Measurements from ENCODE around the gene CEP164. TPM values are rescaled to one million over a fixed set of nuclear protein-coding genes. Genes with fewer than 3 reads are reported as not detected.
"Not testable (repeated sequence)": the region's sequence is repeated elsewhere in the genome, so short reads cannot be mapped to it uniquely, and the experiment has no call there.

The CEP164 gene
- total and polyA plus RNA-seq, 9 donors: 10.4 to 17.3 (median 15.4) TPM

DNA sequence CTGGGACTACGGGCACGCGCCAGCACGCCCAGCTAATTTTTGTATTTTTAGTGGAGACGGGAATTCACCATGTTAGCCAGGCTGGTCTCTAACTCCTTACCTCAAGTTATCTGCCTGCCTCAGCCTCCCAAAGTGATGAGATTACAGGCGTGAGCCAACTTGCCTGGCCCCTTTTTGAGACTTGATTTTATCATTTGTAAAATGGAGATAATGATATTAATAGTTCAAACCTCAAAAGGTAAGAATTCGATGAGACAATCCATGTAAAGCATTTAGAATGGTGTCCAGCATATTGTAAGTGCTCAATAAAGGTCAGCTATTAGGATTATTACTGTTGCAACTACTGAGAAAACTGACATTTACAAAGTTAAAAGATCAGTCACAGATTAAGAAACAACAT is 8.9 kb upstream of the CEP164 start:
- 100% methylated on average over 1 of the region's 7 CpGs for WGBS (ENCODE audit: insufficient coverage)
- Histone ChIP-seq H3K27ac (ENCODE audit: low read length) (no peak overlapping the region), H3K27me3 (ENCODE audit: control insufficient read depth, insufficient read depth, low read length) (no peaks in the 10 kb centered on the region), H3K4me3 (ENCODE audit: low read length) (no peak overlapping the region), H3K36me3 (ENCODE audit: control insufficient read depth, insufficient read depth, low read length) (no peaks in the 10 kb centered on the region), H3K4me1 (ENCODE audit: control insufficient read depth, insufficient read depth, low read length) (peaks cover 18% of the 10 kb centered on the region), H3K9me3 (replicated peaks; ENCODE audit: control insufficient read depth, low read depth, low read length) (no peaks in the 10 kb centered on the region)
- no peak for DNase-seq

DNA sequence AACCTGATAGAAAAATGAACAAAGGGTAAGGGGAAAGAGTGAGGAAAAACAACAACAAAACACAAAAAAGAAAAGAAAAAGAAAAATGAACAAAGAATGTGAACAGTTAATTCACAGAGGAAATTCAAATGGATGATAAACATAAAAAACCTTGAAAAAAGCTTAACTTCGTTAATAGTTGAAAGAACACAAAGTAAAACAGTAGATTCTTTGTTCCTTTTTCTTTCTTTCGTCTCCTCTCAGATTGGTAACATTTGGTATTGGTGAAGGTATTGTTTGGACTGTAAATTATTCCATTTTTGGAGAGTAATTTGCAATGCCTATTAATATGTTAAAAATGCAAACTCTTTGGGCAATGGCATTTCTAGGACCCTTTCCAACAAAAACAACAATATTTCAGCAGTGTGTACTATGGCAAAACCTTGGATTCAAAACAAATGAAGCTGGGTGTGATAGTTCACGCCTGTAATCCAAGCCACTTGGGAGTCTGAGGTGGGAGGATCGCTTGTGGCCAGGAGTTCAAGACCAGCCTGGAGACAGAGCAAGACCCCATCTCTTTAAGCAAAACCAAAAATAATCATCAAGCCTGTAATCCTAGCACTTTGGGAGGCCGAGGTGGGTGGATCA is 8.3 kb upstream of the CEP164 start:
- DNase-seq: no peak
- H3K4me3 ChIP-seq (ENCODE audit: low read length): no peak overlapping the region
- WGBS (ENCODE audit: insufficient coverage): no CpG with 5 or more reads among the region's 5 CpGs

DNA sequence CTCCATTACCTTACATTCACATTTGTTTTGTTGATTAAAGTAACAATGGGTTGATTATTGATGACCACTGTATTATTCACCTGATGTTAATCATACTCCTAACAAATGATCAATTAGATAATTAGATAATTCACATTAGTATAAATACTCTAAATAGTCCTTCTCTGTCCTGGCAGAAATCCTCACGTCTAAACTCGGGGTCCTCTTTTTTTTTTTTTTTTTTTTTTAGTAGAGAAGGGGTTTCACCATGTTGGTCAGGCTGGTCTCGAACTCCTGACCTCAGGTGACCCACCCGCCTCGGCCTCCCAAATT is 443 bp upstream of the CEP164 start:
- not testable (repeated sequence) for H3K4me1 ChIP-seq (ENCODE audit: control insufficient read depth, insufficient read depth, low read length); H3K27me3 ChIP-seq (ENCODE audit: control insufficient read depth, insufficient read depth, low read length); DNase-seq; H3K9me3 ChIP-seq (replicated peaks; ENCODE audit: control insufficient read depth, low read depth, low read length); H3K36me3 ChIP-seq (ENCODE audit: control insufficient read depth, insufficient read depth, low read length)
- 26% methylated on average over 3 of the region's 5 CpGs for WGBS (ENCODE audit: insufficient coverage)
- peak overlapping the region; percentile 98 for H3K27ac ChIP-seq (ENCODE audit: low read length)
- peak overlapping the region; percentile 94 for H3K4me3 ChIP-seq (ENCODE audit: low read length)

More for the DNA sequence above, 8.3 kb upstream of the CEP164 start:
- Histone ChIP-seq H3K27ac (ENCODE audit: low read length) (no peak overlapping the region), H3K4me1 (ENCODE audit: control insufficient read depth, insufficient read depth, low read length) (peaks cover 17% of the 10 kb centered on the region), H3K36me3 (ENCODE audit: control insufficient read depth, insufficient read depth, low read length) (no peaks in the 10 kb centered on the region), H3K9me3 (replicated peaks; ENCODE audit: control insufficient read depth, low read depth, low read length) (no peaks in the 10 kb centered on the region), H3K27me3 (ENCODE audit: control insufficient read depth, insufficient read depth, low read length) (no peaks in the 10 kb centered on the region)

DNA sequence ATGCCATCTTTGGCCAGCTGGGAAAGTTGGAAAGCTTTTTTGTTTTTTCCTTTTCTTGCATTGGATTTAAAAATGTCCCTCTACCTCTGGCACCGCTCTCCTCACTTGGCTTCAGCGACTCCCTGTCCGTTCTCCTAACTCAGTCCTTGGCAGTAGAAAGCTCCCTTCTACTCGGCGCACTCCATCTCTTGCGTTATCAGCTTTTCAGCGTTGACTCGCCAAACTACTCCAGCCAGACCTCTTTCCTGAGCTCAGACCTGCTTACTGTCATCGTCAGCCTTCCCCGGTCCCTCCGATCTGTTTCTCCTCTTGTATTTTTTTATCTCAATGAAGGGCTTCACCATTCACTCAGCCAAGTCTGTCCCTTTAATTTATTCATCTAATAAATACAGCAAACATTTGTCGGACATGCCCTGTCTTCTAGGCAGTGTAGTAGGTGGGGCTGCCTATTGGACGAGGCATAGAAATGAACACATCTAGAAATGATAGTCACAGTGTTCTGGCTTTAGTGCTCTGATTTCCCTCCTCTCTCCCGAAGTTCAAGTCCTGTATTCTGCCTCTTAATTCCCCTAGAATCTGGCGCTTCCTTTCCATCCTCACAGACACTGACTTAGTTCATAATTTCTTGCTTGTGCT is 839 bp downstream of the CEP164 start:
- H3K4me1 ChIP-seq (ENCODE audit: control insufficient read depth, insufficient read depth, low read length): peaks cover 8% of the 10 kb centered on the region
- H3K27ac ChIP-seq (ENCODE audit: low read length): peak overlapping the region; percentile 98
- peak overlapping the region; percentile 94 for H3K4me3 ChIP-seq (ENCODE audit: low read length)
- H3K36me3 ChIP-seq (ENCODE audit: control insufficient read depth, insufficient read depth, low read length): no peaks in the 10 kb centered on the region
- H3K27me3 ChIP-seq (ENCODE audit: control insufficient read depth, insufficient read depth, low read length): no peaks in the 10 kb centered on the region
- 7% methylated on average over 12 of the region's 15 CpGs for WGBS (ENCODE audit: insufficient coverage)
- peak; percentile 78 for DNase-seq
- no peaks in the 10 kb centered on the region for H3K9me3 ChIP-seq (replicated peaks; ENCODE audit: control insufficient read depth, low read depth, low read length)

DNA sequence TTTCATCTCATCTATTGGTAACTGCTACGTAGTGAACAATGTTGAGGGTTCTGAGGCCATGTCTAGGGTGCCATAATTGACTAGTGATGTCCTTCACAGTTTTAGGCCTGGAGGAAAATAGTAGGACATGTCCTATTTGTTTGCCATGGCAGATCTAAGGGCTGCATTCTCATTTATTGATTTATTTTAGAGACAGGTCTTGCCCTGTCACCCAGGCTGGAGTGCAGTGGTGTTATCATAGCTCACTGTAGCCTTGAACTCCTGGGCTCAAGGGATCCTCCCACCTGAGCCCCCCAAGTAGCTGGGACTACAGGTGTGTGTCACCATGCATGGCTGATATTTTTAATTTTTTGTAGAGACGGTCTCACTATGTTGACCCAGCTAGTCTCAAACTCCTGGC is 5.2 kb downstream of the CEP164 start:
- H3K9me3 ChIP-seq (replicated peaks; ENCODE audit: control insufficient read depth, low read depth, low read length): no peaks in the 10 kb centered on the region
- no peak overlapping the region for H3K27ac ChIP-seq (ENCODE audit: low read length)
- H3K36me3 ChIP-seq (ENCODE audit: control insufficient read depth, insufficient read depth, low read length): peaks cover 11% of the 10 kb centered on the region
- no peak overlapping the region for H3K4me3 ChIP-seq (ENCODE audit: low read length)
- WGBS (ENCODE audit: insufficient coverage): 0% methylated on average over 1 of the region's 2 CpGs
- no peaks in the 10 kb centered on the region for H3K27me3 ChIP-seq (ENCODE audit: control insufficient read depth, insufficient read depth, low read length)
- no peak for DNase-seq
- H3K4me1 ChIP-seq (ENCODE audit: control insufficient read depth, insufficient read depth, low read length): peaks cover 8% of the 10 kb centered on the region

DNA sequence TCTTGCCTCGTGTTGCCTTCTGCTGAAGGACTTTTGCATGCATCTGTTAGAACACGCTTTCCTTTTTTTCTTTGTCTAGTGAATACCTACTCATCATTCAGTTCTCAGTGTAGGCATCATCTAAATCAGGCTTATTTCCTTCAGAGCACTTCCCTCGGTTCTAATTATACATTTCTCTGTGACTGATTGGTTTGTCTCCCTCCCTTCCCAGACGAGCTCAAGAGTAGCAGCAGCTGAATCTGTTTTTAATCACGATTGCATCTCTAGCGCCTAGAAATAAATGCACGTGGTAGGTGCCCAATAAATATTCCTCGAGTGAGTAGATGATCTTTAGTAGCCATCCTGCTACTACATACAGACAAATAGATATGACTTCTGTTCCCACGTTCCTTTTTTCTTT is 6.3 kb downstream of the CEP164 start:
- Histone ChIP-seq H3K27ac (ENCODE audit: low read length) (no peak overlapping the region), H3K4me3 (ENCODE audit: low read length) (no peak overlapping the region), H3K27me3 (ENCODE audit: control insufficient read depth, insufficient read depth, low read length) (no peaks in the 10 kb centered on the region), H3K9me3 (replicated peaks; ENCODE audit: control insufficient read depth, low read depth, low read length) (no peaks in the 10 kb centered on the region), H3K4me1 (ENCODE audit: control insufficient read depth, insufficient read depth, low read length) (peaks cover 2% of the 10 kb centered on the region), H3K36me3 (ENCODE audit: control insufficient read depth, insufficient read depth, low read length) (peaks cover 11% of the 10 kb centered on the region)
- no peak for DNase-seq
- 61% methylated on average over 3 of the region's 9 CpGs for WGBS (ENCODE audit: insufficient coverage)

DNA sequence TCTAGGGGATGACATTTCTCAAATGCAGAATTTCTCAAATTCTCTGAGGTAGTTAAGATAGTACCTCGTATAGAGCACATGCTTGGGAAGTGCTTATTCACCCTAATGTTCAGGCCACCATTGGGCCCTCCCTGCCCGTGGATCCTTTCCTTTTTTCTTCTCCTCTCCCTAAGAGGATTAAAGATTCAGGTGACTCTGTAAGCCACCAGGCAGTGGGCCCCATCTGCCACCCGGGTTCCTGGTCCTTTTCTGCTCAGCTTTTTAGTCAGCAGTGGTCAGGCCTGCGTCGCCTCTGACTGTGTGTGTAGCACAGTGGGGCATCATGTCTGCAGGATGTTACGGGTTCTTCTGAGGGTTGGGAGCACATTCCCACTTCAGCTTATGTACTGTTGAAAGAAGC is 7.2 kb downstream of the CEP164 start:
- H3K4me3 ChIP-seq (ENCODE audit: low read length): no peak overlapping the region
- no peak for DNase-seq
- WGBS (ENCODE audit: insufficient coverage): 80% methylated on average over 1 of the region's 6 CpGs
- no peaks in the 10 kb centered on the region for H3K4me1 ChIP-seq (ENCODE audit: control insufficient read depth, insufficient read depth, low read length)
- peaks cover 14% of the 10 kb centered on the region for H3K36me3 ChIP-seq (ENCODE audit: control insufficient read depth, insufficient read depth, low read length)
- H3K27me3 ChIP-seq (ENCODE audit: control insufficient read depth, insufficient read depth, low read length): no peaks in the 10 kb centered on the region
- H3K27ac ChIP-seq (ENCODE audit: low read length): no peak overlapping the region
- no peaks in the 10 kb centered on the region for H3K9me3 ChIP-seq (replicated peaks; ENCODE audit: control insufficient read depth, low read depth, low read length)

DNA sequence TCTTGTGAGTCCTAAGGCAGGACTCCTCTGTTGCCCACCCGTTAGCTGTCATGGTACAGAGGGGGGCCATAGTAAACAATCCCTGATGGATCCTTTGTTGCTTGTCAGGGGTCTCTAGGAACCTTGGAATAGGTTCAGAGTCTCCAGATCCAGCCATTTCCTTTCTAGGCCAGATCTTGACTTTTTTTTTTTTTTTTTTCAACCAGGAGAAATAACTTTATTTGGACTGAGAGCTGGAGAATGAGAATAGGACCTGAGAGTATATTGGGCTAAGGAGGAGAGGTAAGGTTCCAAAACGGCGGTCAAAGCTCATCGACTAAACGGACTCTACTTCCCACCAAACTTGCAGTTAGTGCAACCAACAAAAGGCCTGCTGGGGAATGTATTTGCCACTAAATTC is 7.7 kb downstream of the CEP164 start:
- no peak overlapping the region for H3K4me3 ChIP-seq (ENCODE audit: low read length)
- H3K4me1 ChIP-seq (ENCODE audit: control insufficient read depth, insufficient read depth, low read length): no peaks in the 10 kb centered on the region
- H3K9me3 ChIP-seq (replicated peaks; ENCODE audit: control insufficient read depth, low read depth, low read length): no peaks in the 10 kb centered on the region
- WGBS (ENCODE audit: insufficient coverage): 80% methylated on average over 1 of the region's 5 CpGs
- no peak for DNase-seq
- no peaks in the 10 kb centered on the region for H3K27me3 ChIP-seq (ENCODE audit: control insufficient read depth, insufficient read depth, low read length)
- no peak overlapping the region for H3K27ac ChIP-seq (ENCODE audit: low read length)
- peaks cover 19% of the 10 kb centered on the region for H3K36me3 ChIP-seq (ENCODE audit: control insufficient read depth, insufficient read depth, low read length)

DNA sequence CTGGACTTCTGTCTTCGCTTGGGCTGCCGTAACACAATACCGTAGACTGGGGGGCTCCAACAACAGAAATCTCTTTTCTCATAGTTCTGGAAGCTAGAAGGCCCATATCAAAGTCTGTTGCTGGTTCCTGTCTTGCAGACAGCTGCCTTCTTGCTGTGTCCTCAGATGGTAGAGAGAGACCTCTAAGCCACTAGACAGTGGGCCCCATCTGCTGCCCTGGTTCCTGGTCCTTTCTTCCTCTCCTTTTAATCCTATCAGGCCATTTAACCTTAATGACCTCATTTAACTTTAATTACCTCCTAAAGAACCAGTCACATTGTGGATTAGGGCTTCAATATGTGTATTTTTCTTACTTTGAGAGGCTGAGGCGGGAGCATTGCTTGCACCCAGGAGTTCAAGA is 9.4 kb downstream of the CEP164 start:
- no peak overlapping the region for H3K27ac ChIP-seq (ENCODE audit: low read length)
- H3K4me1 ChIP-seq (ENCODE audit: control insufficient read depth, insufficient read depth, low read length): no peaks in the 10 kb centered on the region
- H3K36me3 ChIP-seq (ENCODE audit: control insufficient read depth, insufficient read depth, low read length): peaks cover 27% of the 10 kb centered on the region
- no peaks in the 10 kb centered on the region for H3K9me3 ChIP-seq (replicated peaks; ENCODE audit: control insufficient read depth, low read depth, low read length)
- DNase-seq: no peak
- H3K27me3 ChIP-seq (ENCODE audit: control insufficient read depth, insufficient read depth, low read length): no peaks in the 10 kb centered on the region
- H3K4me3 ChIP-seq (ENCODE audit: low read length): no peak overlapping the region
- WGBS (ENCODE audit: insufficient coverage): no CpG with 5 or more reads among the region's 4 CpGs

DNA sequence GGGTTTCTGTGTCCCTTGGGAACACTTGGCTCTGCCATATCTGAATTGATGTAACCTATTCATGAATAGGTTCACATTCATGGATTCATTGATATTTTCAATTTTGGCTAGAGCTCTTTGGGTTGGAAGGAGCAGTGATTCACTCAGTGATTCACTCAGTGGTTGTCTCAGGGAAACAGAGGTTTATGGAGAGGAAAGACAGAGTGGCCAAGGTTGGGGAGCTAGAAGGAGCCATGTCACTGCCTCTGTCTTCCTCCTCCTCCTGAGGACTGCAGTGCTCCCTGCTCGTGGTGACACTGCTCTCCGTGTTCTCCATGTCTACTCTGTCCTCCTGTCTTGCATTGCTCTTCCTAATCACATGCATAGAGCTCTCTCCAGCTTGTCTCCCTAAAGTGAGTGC is 17.4 kb downstream of the CEP164 start:
- DNase-seq: no peak
- Histone ChIP-seq H3K4me3 (ENCODE audit: low read length) (no peak overlapping the region), H3K27ac (ENCODE audit: low read length) (no peak overlapping the region), H3K4me1 (ENCODE audit: control insufficient read depth, insufficient read depth, low read length) (no peaks in the 10 kb centered on the region), H3K27me3 (ENCODE audit: control insufficient read depth, insufficient read depth, low read length) (no peaks in the 10 kb centered on the region), H3K9me3 (replicated peaks; ENCODE audit: control insufficient read depth, low read depth, low read length) (no peaks in the 10 kb centered on the region), H3K36me3 (ENCODE audit: control insufficient read depth, insufficient read depth, low read length) (peaks cover 37% of the 10 kb centered on the region)
- 83% methylated on average over 2 of the region's 2 CpGs for WGBS (ENCODE audit: insufficient coverage)

DNA sequence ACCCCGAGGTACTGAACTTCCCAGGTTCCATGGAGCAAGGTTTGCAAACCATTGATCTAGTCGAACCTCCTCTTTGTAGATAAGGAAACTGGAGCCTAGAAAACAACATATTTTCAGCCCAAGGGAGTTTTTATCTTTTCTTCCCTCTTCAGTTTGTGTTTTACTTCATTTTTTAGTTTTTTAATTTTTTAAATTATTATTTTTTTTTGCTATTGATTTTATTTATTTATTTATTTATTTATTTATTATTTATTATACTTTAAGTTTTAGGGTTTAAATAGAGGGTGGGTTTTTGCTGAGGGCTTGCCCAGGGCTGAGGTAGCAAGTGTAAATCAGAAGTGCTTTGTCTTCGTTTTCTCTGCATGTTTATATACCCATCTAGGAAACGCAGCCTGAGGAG is 26.9 kb downstream of the CEP164 start:
- no CpG with 5 or more reads among the region's 4 CpGs for WGBS (ENCODE audit: insufficient coverage)
- Histone ChIP-seq H3K27me3 (ENCODE audit: control insufficient read depth, insufficient read depth, low read length) (no peaks in the 10 kb centered on the region), H3K36me3 (ENCODE audit: control insufficient read depth, insufficient read depth, low read length) (peaks cover 44% of the 10 kb centered on the region), H3K27ac (ENCODE audit: low read length) (no peak overlapping the region), H3K4me1 (ENCODE audit: control insufficient read depth, insufficient read depth, low read length) (no peaks in the 10 kb centered on the region), H3K4me3 (ENCODE audit: low read length) (no peak overlapping the region), H3K9me3 (replicated peaks; ENCODE audit: control insufficient read depth, low read depth, low read length) (no peaks in the 10 kb centered on the region)
- no peak for DNase-seq
